ENCODE data around the gene CD163. TPM values are rescaled to one million over a fixed set of nuclear protein-coding genes. Genes with fewer than 3 reads are reported as not detected.
"Not testable (repeated sequence)": the region's sequence is repeated elsewhere in the genome, so short reads cannot be mapped to it uniquely, and the experiment has no call there.

The CD163 gene
- 1.6 TPM for total RNA-seq

DNA sequence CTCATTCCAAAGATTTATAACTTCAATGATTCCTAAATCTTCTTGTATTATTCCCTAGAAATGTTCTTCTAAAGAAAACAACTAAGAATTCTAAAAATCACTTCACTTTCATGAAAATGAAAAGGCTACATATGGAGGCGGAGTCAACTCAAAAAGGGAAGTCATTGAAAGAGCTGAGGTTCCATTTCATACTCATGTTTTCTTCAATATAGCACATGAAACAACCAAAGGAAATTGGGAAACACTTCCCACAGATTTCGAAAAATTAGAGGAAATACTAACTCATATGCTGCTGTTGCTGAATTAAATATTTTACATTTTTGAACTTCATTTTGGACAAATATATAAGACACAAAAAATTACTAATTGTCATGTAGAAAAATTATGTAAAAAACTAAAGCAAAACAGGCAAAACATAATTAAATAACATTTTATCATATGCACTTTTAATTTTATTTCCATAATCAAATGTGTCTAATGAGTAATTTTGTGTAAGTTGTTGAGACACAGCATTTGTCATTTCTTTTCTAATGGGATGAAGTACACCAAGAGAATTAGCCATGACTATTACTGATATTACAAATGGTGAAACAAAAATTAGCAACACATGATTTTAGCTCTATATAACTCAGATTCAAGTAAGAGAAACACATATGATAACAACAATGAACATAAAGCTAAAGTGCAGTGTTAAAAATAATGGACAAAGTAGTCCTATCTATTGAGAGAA is at the start of gene CD163:
CD163 (minus strand) TSS at position 92 of the 730 bp plus-strand sequence; CDS start at position 5, 87 bp downstream.
- FAIRE-seq (peak; percentile 19), DNase-seq (ENCODE audit: low spot score in 2 of 2) (no peak)

DNA sequence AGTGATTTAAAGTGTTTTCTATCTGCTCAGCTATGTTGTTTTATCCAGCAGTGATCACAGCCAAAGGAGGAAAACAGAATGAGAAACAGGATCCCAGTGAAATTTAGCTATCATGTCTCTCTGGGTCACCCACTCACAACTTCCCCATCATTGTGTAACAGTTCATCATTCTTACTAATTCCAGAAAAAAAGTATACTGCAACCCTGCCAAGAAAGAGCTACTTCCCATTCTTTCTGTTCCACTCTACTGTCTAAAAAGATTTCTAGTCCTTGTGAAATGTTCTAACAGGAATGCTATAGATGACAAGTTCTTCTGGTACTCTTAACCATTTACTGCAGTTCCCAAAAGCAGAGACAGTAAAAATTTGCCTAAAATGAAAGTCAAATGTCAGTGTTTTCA is 39.2 kb upstream of the CD163 start:
- FAIRE-seq: no peak
- DNase-seq (ENCODE audit: low spot score in 2 of 2): no peak

DNA sequence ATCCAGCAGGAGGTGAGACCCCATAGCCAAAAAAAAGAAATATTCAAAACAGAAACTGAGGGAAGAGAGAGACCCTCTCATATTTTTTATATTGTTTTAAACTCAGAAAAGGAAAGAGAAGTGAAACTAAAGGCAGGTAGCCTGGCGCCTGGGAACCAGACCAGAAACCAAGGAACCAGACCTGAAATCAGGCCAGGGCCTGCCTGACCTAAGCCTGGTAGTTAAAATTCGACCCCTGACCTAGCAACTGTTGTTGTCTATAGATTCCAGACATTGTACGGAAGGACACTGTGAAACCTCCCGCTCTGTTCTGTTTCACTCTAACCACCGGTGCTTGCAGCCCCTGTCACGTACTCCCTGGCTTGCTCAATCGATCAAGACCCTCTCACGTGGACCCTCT is 38.5 kb upstream of the CD163 start:
- no peak for FAIRE-seq

DNA sequence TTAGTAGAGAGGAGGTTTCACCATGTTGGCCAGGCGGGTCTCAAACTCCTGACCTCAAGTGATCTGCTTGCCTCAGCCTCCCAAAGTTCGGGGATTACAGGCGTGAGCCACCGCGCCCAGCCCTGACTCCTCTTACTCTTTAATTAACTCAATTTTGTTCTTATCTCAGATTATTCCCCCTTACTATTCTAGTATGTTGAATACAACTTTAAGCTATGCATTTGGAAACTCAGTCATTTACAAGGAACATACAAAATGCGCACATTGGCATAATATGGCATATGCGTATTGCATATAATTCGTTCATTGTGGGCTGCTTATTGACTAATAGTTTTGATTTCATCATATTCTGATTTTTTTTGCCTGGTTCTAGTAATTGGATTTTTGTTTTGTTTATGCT is 10.8 kb upstream of the CD163 start:
- DNase-seq (ENCODE audit: low spot score in 2 of 2): no peak
- no peak for FAIRE-seq

More for the DNA sequence above, 38.5 kb upstream of the CD163 start:
- DNase-seq (ENCODE audit: low spot score in 2 of 2): no peak

DNA sequence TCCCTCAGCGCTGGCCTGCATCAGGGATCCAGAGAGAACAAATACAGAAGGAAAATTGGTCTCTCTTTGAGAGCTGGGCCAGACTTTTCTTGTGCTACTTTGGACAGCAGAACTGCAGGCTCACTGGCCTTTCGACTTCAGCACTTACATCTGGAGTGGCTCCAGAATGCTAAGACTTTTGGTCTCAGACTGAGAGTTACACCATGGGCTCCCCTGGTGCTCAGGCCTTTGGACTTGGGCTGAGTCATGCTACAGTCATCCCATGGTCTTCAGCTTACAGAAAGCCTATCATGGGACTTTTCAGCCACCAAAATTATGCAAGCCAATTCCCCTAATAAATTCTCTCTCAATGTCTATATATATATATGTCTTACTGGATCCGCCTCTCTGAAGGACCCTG is 9.0 kb upstream of the CD163 start:
- DNase-seq (ENCODE audit: low spot score in 2 of 2): no peak

DNA sequence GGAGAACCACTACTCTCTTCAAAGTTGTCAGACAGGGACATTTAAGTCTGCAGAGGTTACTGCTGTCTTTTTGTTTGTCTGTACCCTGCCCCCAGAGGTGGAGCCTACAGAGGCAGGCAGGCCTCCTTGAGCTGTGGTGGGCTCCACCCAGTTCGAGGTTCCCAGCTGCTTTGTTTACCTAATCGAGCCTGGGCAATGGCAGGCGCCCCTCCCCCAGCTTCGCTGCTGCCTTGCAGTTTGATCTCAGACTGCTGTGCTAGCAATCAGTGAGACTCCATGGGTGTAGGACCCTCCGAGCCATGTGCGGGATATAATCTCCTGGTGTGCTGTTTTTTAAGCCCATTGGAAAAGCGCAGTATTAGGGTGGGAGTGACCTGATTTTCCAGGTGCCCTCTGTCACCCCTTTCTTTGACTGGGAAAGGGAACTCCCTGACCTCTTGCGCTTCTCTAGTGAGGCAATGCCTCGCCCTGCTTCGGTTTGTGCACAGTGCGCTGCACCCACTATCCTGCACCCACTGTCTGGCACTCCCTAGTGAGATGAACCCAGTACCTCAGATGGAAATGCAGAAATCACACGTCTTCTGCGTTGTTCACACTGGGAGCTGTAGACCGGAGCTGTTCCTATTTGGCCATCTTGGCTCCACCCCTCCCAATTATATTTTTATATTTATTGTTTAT is 6.4 kb upstream of the CD163 start:
- not testable (repeated sequence) for DNase-seq (ENCODE audit: low spot score in 2 of 2)

More for the DNA sequence above, 9.0 kb upstream of the CD163 start:
- no peak for FAIRE-seq

DNA sequence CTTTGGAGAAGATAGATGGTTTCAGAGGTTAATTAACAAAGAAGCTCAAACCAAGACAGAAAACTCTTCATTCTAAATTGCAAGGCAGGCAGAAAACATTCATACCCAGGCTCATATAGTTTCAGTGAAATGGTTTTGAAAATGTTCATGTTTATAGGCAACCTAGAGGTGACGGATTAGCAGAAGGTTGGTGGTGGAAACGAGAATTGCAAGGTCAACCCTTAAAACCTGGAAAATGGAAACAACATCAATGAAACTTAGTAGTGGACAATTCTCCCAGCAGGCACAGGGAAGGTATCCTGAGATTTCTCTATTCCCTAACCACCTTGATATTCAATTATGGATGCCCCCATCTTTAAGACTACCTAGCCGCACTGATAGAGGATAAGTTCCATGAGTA is 965 bp downstream of the CD163 start:
- no peak for DNase-seq (ENCODE audit: low spot score in 2 of 2)
- no peak for FAIRE-seq

More for the DNA sequence above, 6.4 kb upstream of the CD163 start:
- FAIRE-seq: not testable (repeated sequence)

DNA sequence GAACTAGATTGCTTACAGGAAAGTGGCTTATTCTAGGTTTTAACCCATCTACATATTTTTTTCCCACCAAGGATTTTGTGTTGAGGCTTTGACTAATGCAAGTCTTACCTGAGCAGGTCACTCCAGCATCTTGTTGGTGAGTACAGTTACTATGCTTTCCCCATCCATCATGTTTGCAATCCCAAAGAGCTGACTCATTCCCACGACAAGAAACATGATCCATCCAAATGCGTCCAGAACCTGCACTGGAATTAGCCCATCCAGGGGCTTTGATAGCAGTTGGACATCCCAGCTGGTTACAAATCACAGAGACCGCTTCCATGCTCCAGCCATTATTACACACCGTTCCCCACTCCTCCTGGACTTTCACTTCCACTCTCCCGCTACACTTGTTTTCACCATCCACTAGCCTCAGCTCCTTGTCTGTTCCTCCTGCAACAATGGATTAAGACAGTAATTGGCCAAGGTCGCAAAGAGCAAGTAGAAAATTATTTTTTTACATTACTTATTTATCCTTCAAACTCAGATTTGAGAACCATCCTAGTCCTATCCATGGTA is 2.5 kb downstream of the CD163 start:
- no peak for DNase-seq (ENCODE audit: low spot score in 2 of 2)
- FAIRE-seq: no peak

DNA sequence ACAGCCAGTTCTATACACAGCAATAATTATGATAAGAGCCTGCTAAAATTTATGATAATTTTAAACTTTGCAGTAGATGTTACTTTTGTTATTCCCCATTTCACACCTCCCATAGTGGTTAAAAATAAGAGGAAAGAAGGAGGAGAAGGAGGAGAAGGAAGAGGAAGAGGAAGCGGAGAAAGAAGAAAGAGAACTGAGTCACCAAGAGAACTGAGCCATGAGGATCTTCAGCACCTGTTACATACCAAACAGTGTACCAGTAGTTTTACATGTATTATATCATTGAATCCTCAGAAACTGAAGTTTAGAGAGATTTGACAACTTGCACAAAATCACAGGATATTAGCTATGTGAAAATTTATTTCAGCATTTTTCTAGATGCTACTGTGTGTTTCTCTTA is 3.9 kb downstream of the CD163 start:
- DNase-seq (ENCODE audit: low spot score in 2 of 2) (no peak), FAIRE-seq (no peak)

DNA sequence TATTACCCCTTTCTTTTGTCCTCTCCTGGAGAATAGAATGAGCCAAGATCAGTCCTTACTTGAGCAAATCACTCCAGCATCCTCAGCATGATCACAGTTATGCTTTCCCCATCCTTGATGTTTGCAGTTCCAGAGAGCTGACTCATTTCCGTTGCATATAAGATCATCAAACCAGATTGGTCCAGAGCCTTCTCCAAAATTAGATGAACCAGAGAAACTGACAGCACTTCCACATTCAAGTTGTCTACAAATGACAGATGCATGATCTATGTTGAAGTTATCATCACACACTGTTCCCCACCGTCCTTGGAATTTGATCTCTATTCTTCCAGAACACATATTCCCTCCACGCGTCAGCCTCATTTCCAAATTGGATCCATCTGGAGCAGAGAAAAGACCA is 4.8 kb downstream of the CD163 start:
- DNase-seq (ENCODE audit: low spot score in 2 of 2) (peak in 1 of 2 donors; percentile 4), FAIRE-seq (no peak)

DNA sequence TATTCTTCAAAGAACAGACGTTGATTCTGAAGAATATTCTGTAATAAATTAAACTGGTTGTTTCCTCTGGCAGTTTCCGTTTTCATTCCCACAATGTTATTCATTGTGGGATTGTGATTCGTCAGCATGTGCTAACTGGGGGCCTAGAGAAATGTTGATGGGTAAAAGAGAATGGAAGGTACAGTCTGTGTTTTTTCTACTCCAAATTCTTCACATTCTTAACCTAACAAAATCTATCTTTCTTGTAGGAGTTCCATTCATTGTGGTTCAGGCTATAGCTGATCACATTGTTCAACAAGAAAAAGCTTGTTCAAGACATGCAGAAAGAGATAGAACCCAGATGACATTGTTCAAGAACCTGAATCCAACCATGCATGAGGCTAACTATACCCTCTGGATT is 5.9 kb downstream of the CD163 start:
- FAIRE-seq: no peak

DNA sequence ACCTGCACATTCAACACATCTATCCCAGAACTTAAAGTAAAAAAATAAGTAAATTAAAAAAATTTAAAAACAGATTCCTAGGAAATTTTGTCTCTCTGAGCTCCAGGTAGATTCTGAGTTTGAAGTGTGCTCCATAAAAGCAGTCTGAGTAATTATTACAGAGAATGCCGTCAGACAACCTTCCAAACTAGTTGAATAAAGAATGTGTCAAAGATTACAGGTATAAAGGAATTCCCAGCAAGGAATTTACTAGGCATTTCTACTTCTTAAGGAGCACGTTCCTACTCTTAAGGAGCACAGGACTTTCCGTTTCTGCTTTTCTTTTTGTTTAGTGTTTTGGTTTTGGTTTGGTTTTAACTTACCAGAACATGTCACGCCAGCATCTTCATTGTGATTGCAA is 7.1 kb downstream of the CD163 start:
- FAIRE-seq: no peak

More for the DNA sequence above, 5.9 kb downstream of the CD163 start:
- no peak for DNase-seq (ENCODE audit: low spot score in 2 of 2)

DNA sequence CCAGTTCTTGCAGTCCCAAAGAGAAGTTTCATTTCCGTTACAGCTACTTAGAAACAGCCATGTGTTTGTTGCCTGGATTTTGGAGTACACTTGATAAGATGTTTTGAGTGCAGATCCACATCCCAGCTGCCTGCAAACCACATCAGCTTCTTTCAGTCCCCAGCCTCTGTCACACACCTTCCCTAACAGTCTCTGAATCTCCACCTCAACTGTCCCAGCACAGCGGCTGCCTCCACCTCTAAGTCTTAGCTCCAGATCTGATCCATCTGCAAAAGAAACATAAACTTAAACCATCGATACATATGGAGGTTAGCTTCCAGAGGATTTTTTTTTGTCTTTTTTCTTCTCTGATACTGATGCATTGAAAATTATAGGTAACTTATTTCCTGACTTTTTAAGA is 8.4 kb downstream of the CD163 start:
- FAIRE-seq (no peak), DNase-seq (ENCODE audit: low spot score in 2 of 2) (no peak)

More for the DNA sequence above, 7.1 kb downstream of the CD163 start:
- no peak for DNase-seq (ENCODE audit: low spot score in 2 of 2)

DNA sequence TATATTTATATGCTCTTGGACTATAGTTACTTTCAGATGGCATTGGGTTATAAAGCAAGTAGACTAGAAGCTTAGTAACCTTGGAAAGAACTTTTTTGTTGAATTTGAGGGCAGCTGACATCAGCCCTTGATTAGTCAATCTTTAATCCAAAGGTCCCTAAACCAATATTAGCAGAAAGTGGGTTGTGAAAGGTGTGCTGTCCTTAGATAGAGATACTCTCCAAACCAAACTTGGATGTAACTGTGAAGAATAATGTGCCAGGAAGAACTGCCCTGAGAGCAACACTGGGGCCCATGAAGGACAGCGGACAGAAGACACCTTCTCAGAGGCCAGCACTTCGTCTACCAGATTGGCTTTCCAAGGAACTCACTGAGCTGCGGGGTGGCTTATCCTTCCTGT is 10.6 kb downstream of the CD163 start:
- DNase-seq (ENCODE audit: low spot score in 2 of 2) (no peak), FAIRE-seq (no peak)

DNA sequence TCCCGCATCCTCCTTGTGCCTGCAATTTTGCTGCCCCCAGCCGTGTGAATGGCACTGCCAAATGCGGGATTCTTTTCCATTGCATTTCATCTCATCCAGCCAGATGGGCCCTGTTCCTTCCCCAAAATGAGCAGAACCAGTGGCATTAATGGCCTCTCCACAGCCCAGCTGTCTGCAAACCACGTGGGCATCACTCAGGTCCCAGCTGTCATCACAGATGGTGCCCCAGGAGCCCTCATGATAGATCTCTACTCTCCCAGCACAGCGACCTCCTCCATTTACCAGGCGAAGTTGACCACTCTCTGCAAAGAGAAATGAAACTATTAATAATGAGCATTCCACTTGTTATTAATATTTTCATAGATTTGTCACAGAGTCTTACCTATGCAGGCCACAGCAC is 17.1 kb downstream of the CD163 start:
- no peak for FAIRE-seq
- no peak for DNase-seq (ENCODE audit: low spot score in 2 of 2)

DNA sequence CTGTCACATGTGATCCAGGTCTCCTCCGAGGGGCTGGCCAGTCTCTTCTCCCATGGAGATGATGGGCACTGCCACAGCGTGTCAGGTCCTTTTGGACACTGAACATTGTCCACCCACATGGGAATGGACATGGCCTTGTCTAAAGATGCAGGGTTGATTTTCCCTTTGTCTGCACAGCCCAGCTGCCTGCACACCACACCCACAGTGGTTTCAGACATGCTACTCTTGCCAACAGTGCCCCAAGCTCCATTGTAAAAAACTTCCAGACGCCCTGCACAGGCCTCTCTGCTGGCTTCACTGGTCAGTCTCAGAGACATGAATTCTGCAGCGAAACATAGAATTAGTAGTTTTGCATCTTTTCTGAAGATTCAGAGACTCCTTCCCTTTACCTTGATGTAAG is 18.5 kb downstream of the CD163 start:
- FAIRE-seq: no peak
- no peak for DNase-seq (ENCODE audit: low spot score in 2 of 2)

DNA sequence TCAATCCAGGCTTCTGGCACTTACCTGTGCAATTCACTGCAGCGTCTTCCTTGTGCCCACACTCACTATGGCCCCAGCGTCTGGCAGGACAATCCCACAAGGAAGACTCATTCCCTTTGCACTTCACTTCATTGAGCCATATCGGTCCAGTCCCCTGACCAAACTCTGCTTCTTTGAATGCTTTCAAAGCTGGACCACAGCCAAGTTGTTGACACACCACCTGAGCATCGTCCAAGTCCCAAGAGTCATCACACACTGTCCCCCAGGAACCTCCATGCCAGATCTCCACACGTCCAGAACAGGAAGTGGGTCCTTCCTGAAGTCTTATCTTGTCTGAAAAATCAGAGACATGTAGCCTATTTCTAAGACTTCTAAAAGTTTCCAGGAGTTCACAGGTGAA is 20.2 kb downstream of the CD163 start:
- no peak for FAIRE-seq
- DNase-seq (ENCODE audit: low spot score in 2 of 2): no peak

DNA sequence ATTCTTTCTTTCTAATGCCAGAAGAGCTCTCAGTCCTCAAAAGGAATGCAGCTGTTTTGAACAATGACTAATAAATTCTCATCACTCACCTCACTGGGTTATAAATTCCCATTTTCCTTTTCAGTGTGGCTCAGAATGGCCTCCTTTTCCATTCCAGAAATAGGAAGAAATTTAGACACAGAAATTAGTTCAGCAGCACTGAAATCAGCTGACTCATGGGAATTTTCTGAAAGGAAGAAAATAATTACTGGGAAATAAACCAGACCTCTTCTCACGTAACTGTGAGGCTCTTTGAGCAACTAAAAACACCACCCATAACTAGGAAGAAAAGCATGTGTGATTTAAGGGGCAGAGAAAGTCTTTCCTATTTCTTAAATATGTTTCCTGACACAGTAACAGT is 23.8 kb downstream of the CD163 start:
- DNase-seq (ENCODE audit: low spot score in 2 of 2): no peak
- no peak for FAIRE-seq

DNA sequence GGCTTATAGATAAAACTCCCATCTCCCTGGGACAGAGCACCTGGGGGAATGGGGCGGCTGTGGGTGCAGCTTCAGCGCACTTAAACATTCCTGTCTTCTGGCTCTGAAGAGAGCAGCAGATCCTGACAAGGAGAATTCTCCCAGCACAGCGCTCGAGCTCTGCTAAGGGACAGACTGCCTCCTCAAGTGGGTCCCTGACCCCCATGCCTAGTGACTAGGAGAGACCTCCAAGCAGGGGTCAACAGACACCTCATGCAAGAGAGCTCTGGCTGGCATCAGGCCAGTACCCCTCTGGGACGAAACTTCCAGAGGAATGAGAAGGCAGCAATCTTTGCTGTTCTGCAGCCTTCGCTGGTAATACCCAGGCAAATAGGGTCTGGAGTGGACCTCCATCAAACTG is 31.5 kb downstream of the CD163 start:
- no peak for DNase-seq (ENCODE audit: low spot score in 2 of 2)
- FAIRE-seq: no peak

DNA sequence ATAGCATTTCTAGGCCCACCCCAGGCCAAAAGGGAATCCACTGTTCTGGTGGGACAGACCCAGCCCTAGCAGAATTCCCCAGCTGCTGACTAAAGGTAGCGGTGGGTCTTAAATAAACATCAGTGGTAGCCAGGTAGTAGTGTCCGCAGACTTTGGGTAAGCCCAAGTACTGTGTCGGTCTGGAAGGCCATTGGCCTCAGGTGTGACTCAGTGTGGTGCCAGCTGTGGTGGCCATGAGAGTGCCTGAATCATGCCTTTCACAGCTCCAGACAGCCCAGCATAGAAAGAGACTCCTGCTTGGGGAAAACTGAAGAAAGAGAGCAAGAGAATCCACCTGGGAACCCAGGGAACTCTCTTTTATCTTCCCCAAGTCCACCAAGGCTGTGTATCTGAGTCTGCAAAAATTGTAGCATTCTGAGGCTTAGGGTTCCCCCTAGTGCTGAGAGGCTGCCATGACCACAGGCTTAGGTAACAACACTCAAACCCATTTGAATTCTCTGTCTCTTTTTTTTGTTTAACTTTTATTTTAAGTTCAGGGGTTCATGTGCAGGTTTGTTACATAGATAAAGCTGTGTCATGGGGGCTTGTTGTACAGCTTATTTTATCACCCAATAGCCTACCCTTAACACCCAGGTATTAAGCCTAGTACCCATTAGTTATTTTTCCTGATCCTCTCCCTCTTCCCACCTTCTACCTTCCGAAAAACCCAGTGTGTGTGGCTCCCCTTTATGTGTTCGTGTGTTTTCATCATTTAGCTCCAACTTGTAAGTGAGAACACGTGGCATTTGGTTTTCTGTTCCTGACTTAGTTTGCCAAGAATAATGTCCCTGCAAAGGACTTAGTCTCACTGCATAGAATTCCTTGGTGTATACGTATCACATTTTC is 43.0 kb downstream of the CD163 start:
- FAIRE-seq: no peak
- DNase-seq (ENCODE audit: low spot score in 2 of 2): peak in 1 of 2 donors; percentile 35

DNA sequence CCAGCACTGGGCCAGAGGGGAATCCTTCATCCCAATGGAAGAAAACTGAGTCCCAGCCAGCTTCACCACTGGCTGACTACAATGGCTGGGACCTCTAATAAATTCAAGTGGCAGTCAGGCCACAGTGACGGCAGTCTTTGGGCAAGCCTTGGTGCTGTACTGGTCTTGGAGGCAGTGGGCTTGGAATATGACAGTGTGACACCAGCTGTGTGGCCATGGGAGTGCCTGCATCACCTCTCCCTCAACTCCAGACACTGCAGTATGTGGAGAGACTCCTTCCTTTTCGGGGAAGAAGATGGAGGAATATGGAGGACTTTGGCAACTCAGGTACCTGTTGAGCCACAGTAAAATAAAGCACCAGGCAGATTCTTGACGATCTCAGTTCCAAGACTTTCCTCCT is 43.6 kb downstream of the CD163 start:
- no peak for FAIRE-seq

More for the DNA sequence above, 43.6 kb downstream of the CD163 start:
- DNase-seq (ENCODE audit: low spot score in 2 of 2): no peak
